H1 (cell line): Measurements from ENCODE around the gene GARIN6. TPM values are rescaled to one million over a fixed set of nuclear protein-coding genes. Genes with fewer than 3 reads are reported as not detected.

Experiments
- CTCF ChIA-PET: fragments of 300-600 bp; sonication (Branson Sonifier 250); formaldehyde crosslinking; loops from one replicate; lab custom pipeline; 2021; ENCODE audit not compliant: partially characterized antibody; lab: Charles Lee
- POLR2A ChIA-PET: fragments of 300-600 bp; sonication (Branson Sonifier 250); formaldehyde crosslinking; loops from one replicate; lab custom pipeline; 2021; ENCODE audit warnings: inconsistent platforms; ENCODE audit not compliant: partially characterized antibody; lab: Charles Lee
- DNase-seq, 2 experiments: peaks; one replicate each; pipeline versions ENCODE4 v3.0.0 to v3.0.0-alpha.2; 2010 to 2022; ENCODE audit warnings: low spot score in 2 of 2, low read depth in 1 of 2, mixed read lengths in 1 of 2
- FAIRE-seq: peaks from 2 replicates; lab custom pipeline; 2011; peaks lifted over from hg19 to GRCh38; lab: Jason Lieb, UNC
- H2AFZ ChIP-seq: 2 replicates; pipeline ENCODE4 v1.8.1; 2012; ENCODE audit warnings: low read length, inconsistent platforms
- H2AK5ac ChIP-seq: 2 replicates; pipeline ENCODE4 v1.6.1; 2013; ENCODE audit warnings: low read depth, low read length
- H2BK120ac ChIP-seq: replicated peaks from 2 replicates; pipeline ENCODE3; 2013; ENCODE audit warnings: low read depth, low read length, inconsistent platforms
- H2BK12ac ChIP-seq: 2 replicates; pipeline ENCODE4 v1.6.1; 2013; ENCODE audit warnings: low read depth, low read length
- H2BK15ac ChIP-seq: 2 replicates; pipeline ENCODE4 v1.6.1; 2013; ENCODE audit warnings: low read length
- H2BK20ac ChIP-seq: 2 replicates; pipeline ENCODE4 v1.6.1; 2013; ENCODE audit warnings: low read length
- H2BK5ac ChIP-seq: 2 replicates; pipeline ENCODE4 v1.6.1; 2013; ENCODE audit warnings: low read depth, low read length
- H3K14ac ChIP-seq: 2 replicates; pipeline ENCODE4 v1.6.1; 2013; ENCODE audit warnings: inconsistent platforms; ENCODE audit not compliant: insufficient read length
- H3K18ac ChIP-seq: 2 replicates; pipeline ENCODE4 v1.6.1; 2013; ENCODE audit warnings: low read length; ENCODE audit errors: extremely low read depth
- H3K23ac ChIP-seq: 2 replicates; pipeline ENCODE4 v1.6.1; 2013; ENCODE audit warnings: inconsistent platforms; ENCODE audit not compliant: insufficient read length
- H3K23me2 ChIP-seq: 2 replicates; pipeline ENCODE4 v1.6.1; 2013; ENCODE audit warnings: low read depth, low read length
- H3K27ac ChIP-seq: 2 replicates; pipeline ENCODE4 v1.6.1; 2011; ENCODE audit warnings: low read depth, low read length, inconsistent platforms
- H3K27me3 ChIP-seq, 4 experiments: replicated peaks in 1 of 4; 1 replicate in 1 of 4; 2 replicates in 3 of 4; pipeline versions ENCODE4 v1.6.1 to v1.8.1; 2011 to 2013; ENCODE audit warnings: low read length in 3 of 4, mild to moderate bottlenecking in 3 of 4, inconsistent platforms in 2 of 4, mixed read lengths in 2 of 4, moderate library complexity in 1 of 4; ENCODE audit not compliant: control insufficient read depth in 3 of 4, insufficient read depth in 3 of 4; ENCODE audit errors: extremely low read depth in 1 of 4
- H3K36me3 ChIP-seq, 4 experiments: 2 replicates each; pipeline versions ENCODE4 v1.6.1 to v1.8.1; 2011 to 2013; ENCODE audit warnings: mild to moderate bottlenecking in 4 of 4, low read length in 3 of 4, moderate library complexity in 2 of 4, control low read depth in 1 of 4, inconsistent platforms in 1 of 4; ENCODE audit not compliant: insufficient read depth in 4 of 4, control insufficient read depth in 2 of 4
- H3K4ac ChIP-seq: replicated peaks from 2 replicates; pipeline ENCODE3; 2013; ENCODE audit warnings: low read length, low read depth, mixed read lengths, inconsistent platforms; ENCODE audit not compliant: insufficient read length
- H3K4me1 ChIP-seq, 4 experiments: replicated peaks in 1 of 4; 1 replicate in 1 of 4; 2 replicates in 3 of 4; pipeline versions ENCODE4 v1.6.1 to v1.8.1; 2011 to 2013; ENCODE audit warnings: low read length in 3 of 4, inconsistent platforms in 2 of 4, mixed read lengths in 1 of 4; ENCODE audit not compliant: insufficient read depth in 4 of 4, control insufficient read depth in 3 of 4
- H3K4me2 ChIP-seq, 2 experiments: 2 replicates each; pipeline versions ENCODE4 v1.6.1 to v1.8.1; 2011 to 2013; ENCODE audit warnings: low read depth in 2 of 2, low read length in 2 of 2, control low read depth in 1 of 2, inconsistent platforms in 1 of 2, mild to moderate bottlenecking in 1 of 2; ENCODE audit not compliant: insufficient read depth in 1 of 2
- H3K4me3 ChIP-seq, 4 experiments: fragments of 200-600, 300-600 bp in 1 of 4; sonication (generic), shearing (Covaris generic), sonication (Bioruptor Twin) in 1 of 4; 2 replicates each; pipeline versions ENCODE4 v1.5.1 to v1.8.1; 2011 to 2016; ENCODE audit warnings: low read length in 4 of 4, low read depth in 3 of 4, control low read depth in 2 of 4, inconsistent platforms in 2 of 4, mild to moderate bottlenecking in 2 of 4, mixed read lengths in 1 of 4, moderate library complexity in 1 of 4; ENCODE audit not compliant: insufficient read depth in 2 of 4; ENCODE audit errors: extremely low read depth in 1 of 4
- H3K56ac ChIP-seq: replicated peaks from 2 replicates; pipeline ENCODE3; 2013; ENCODE audit warnings: low read depth, mild to moderate bottlenecking, mixed read lengths, low read length, inconsistent platforms; ENCODE audit not compliant: insufficient read length
- H3K79me1 ChIP-seq: 2 replicates; pipeline ENCODE4 v1.6.1; 2013; ENCODE audit warnings: low read depth, low read length, control low read depth
- H3K79me2 ChIP-seq, 2 experiments: 2 replicates each; pipeline versions ENCODE4 v1.6.1 to v1.8.1; 2012 to 2013; ENCODE audit warnings: low read length in 2 of 2, mild to moderate bottlenecking in 2 of 2, inconsistent platforms in 1 of 2; ENCODE audit not compliant: insufficient read depth in 2 of 2, control insufficient read depth in 1 of 2
- H3K9ac ChIP-seq, 4 experiments: replicated peaks in 1 of 4; 1 replicate in 1 of 4; 2 replicates in 3 of 4; pipeline versions ENCODE4 v1.6.1 to v1.8.1; 2011 to 2013; ENCODE audit warnings: low read depth in 3 of 4, low read length in 3 of 4, control low read depth in 2 of 4, mild to moderate bottlenecking in 2 of 4, moderate library complexity in 2 of 4, inconsistent platforms in 1 of 4; ENCODE audit errors: extremely low read depth in 1 of 4
- H3K9me3 ChIP-seq, 2 experiments: 2 replicates each; pipeline versions ENCODE4 v1.6.1 to v1.8.1; 2012 to 2013; ENCODE audit warnings: mild to moderate bottlenecking in 2 of 2, moderate library complexity in 2 of 2, control low read depth in 1 of 2, inconsistent platforms in 1 of 2, low read depth in 1 of 2, low read length in 1 of 2, mixed read lengths in 1 of 2; ENCODE audit not compliant: insufficient read depth in 2 of 2
- H4K20me1 ChIP-seq, 2 experiments: replicated peaks in 1 of 2; 2 replicates each; pipeline versions ENCODE3 to v1.8.1; 2011 to 2013; ENCODE audit warnings: inconsistent platforms in 2 of 2, low read length in 2 of 2, mild to moderate bottlenecking in 1 of 2; ENCODE audit not compliant: insufficient read depth in 2 of 2, control insufficient read depth in 1 of 2
- H4K5ac ChIP-seq: 2 replicates; pipeline ENCODE4 v1.6.1; 2013; ENCODE audit warnings: low read length, low read depth, mixed read lengths, inconsistent platforms; ENCODE audit not compliant: insufficient read length
- H4K8ac ChIP-seq: 2 replicates; pipeline ENCODE4 v1.8.0; 2013; ENCODE audit warnings: mild to moderate bottlenecking, moderate library complexity, low read length, inconsistent platforms; ENCODE audit not compliant: insufficient read depth; ENCODE audit errors: extremely low read depth
- H4K91ac ChIP-seq: replicated peaks from 2 replicates; pipeline ENCODE3; 2013; ENCODE audit warnings: low read length, mixed read lengths, inconsistent platforms; ENCODE audit not compliant: insufficient read length
- HDAC6 ChIP-seq: IDR thresholded peaks from one replicate; pipeline ENCODE4 v1.7.1; 2012; ENCODE audit warnings: low read depth, mild to moderate bottlenecking, inconsistent platforms, low read length, moderate library complexity
- WGBS, 2 experiments: shearing (Covaris generic) in 1 of 2; methylation state at CpG; one replicate each; pipeline versions ENCODE4 v1.1.6 to v1.1.7; 2013 to 2015; ENCODE audit warnings: low lambda C conversion rate in 2 of 2, mixed read lengths in 2 of 2, inconsistent platforms in 1 of 2, low coverage in 1 of 2, missing lambda C conversion rate in 1 of 2; ENCODE audit not compliant: insufficient replicate concordance in 2 of 2, insufficient coverage in 1 of 2, insufficient read length in 1 of 2; ENCODE audit errors: extremely low coverage in 1 of 2, missing lambda C conversion rate in 1 of 2; 5-methylcytosine and 5-hydroxymethylcytosine counted together
- polyA plus RNA-seq, 7 experiments: library from polyadenylated mRNA; depleted of rRNA in 3 of 7; stranded (reverse) in 5 of 7; unstranded in 2 of 7; fragments of >200 nt in 5 of 7; fragments of 200-250 nt in 2 of 7; gene quantifications; 1 replicate in 5 of 7; 2 replicates in 1 of 7; 4 replicates in 1 of 7; pipeline versions ENCODE4 v1.2.1 to v1.2.3, GENCODE V29; 2011 to 2013; ENCODE audit warnings: missing spikeins in 2 of 7, mixed read lengths in 2 of 7
- total RNA-seq: library from RNA; stranded (reverse); fragmentation: NEBNext Ultra II Directional; extraction: Animal tissue kit (Norgen Biotek cat#: 25700); gene quantifications from 2 replicates; pipeline ENCODE4 v1.2.1, GENCODE V29; 2021

The GARIN6 gene
- total and polyA plus RNA-seq, 2 of the 8 experiments (the other 6 are each of a cell fraction or from before 2014, with no cell fraction given): not detected

- peaks cover 0 to 4% (median 0%) of the 10 kb centered on the region in 4 experiments; a peak in 2 of 7 replicates for H3K27me3 ChIP-seq
- H3K9me3 ChIP-seq: no peaks in the 10 kb centered on the region
- H2BK120ac ChIP-seq: no peak overlapping the region
- no peak overlapping the region for H4K8ac ChIP-seq
- H3K4ac ChIP-seq: no peak overlapping the region
- H3K23me2 ChIP-seq: no peaks in the 10 kb centered on the region; the same call in 1 of the 2 replicates
- POLR2A ChIA-PET: no interaction called here
- no peak overlapping the region for H4K91ac ChIP-seq
- no peak overlapping the region for H3K4me3 ChIP-seq
- H2BK5ac ChIP-seq: no peak overlapping the region
- no peak overlapping the region for H2AFZ ChIP-seq
- 94% methylated on average over 3 of the region's 3 CpGs; no CpG with 5 or more reads in 1 of the 2 experiments for WGBS, 2 experiments
- peaks cover 0 to 13% (median 4%) of the 10 kb centered on the region in 4 experiments; a peak in 5 of 7 replicates for H3K4me1 ChIP-seq
- no peak overlapping the region for H3K4me2 ChIP-seq
- H3K27ac ChIP-seq: no peak overlapping the region
- DNase-seq: no peak
- H3K9ac ChIP-seq: no peak overlapping the region
- no peaks in the 10 kb centered on the region for H3K79me1 ChIP-seq
- H2BK20ac ChIP-seq: no peak overlapping the region
- H3K23ac ChIP-seq: no peak overlapping the region
- no peak overlapping the region for H2AK5ac ChIP-seq
- H3K36me3 ChIP-seq: no peaks in the 10 kb centered on the region
- H3K18ac ChIP-seq: no peak overlapping the region
- H2BK15ac ChIP-seq: no peak overlapping the region
- no peaks in the 10 kb centered on the region for H4K20me1 ChIP-seq
- H3K79me2 ChIP-seq: no peaks in the 10 kb centered on the region
- H3K14ac ChIP-seq: no peak overlapping the region
- no peak for TF ChIP-seq HDAC6
- TF ChIP-seq, all 59 proteins: peak for 0
- Histone ChIP-seq H2BK12ac (no peak overlapping the region), H4K5ac (no peak overlapping the region), H3K56ac (no peak overlapping the region)
- no peak for FAIRE-seq
- CTCF ChIA-PET: interaction anchor here (1.2 to 2.6 kb wide), 5 partner anchors 8 to 226 kb away, joined by 3 to 14 read pairs (median 4); no protein-coding TSS in a partner anchor
Measured at GRCh38 chr12:99611599-99611998, 36.0 kb upstream of the GARIN6 start.
